ENCODE measurements around the gene F7. TPM values are rescaled to one million over a fixed set of nuclear protein-coding genes. Genes with fewer than 3 reads are reported as not detected.
"Not testable (repeated sequence)": the region's sequence is repeated elsewhere in the genome, so short reads cannot be mapped to it uniquely, and the experiment has no call there.

F7 gene
- total and polyA plus RNA-seq, 2 of the 4 experiments (the other 2 are of a cell fraction) = under 0.01 to 0.07 TPM

DNA sequence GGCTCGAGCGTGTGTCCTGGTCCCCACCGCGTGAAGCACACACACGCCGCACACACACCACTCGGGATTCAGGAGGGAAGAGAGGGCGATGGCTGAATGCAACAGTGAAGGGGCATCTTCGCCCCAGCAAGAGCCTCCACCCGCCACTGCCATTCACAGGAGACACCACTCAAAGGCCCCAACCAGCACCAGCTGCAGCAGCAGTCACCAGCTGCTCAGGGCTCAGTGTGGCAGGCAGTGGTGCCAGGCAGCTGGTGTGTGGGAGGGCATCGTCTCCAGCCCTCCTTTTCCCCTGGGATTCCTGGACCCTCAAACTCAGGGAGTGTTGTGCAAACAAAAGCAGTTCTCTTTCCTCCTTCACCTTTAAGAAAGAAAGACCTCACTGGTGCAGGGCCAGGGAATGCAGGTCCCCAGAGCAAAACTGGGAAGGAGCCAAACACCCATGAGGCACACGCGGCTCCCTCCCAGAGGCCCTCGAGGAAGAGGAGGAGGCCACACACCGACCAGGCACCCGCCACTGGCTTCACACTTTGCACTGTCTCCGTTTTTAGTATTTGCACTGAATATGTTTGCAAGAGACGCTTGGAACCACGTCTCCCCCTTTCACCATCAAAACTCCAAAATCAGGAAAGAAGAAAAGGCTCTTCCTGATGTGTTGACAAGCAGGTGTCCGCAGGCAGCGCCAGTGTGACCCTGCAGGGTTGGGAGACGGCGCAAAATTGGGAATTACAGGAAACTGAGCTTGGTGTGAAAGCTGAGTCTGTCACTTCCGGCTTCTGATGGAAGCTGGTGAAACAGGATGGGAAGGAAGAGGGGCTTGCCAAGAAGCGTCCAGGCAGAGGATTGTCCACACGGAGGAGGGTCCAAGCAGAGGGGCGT lies 26.4 kb upstream of the F7 start (continued):
- TF ChIP-seq CHD1 (IDR thresholded peaks at IDR 0.05; ENCODE audit: low read depth, low read length) = no peak
- no peak for TF ChIP-seq POLR2A (IDR thresholded peaks at IDR 0.05; ENCODE audit: low read depth, low read length)

DNA sequence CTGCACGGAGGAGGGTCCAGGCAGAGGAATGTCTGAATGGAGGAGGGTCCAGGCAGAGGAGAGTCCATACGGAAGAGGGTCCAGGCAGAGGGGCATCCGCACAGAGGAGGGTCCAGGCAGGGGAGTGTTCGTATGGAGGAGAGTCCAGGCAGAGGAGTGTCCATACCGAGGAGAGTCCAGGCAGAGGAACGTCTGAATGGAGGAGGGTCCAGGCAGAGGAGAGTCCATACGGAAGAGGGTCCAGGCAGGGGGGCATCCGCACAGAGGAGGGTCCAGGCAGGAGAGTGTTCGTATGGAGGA lies 25.9 kb upstream of the F7 start:
- dilution Hi-C loops (cut with HindIII; ENCODE audit: low sequenced_read_pairs, unreplicated experiment); H2BK5ac ChIP-seq (ENCODE audit: low read depth, low read length, poor library complexity, severe bottlenecking); ATAC-seq (ENCODE audit: low read depth); H2AK5ac ChIP-seq (ENCODE audit: low read depth, low read length); H3K79me1 ChIP-seq (ENCODE audit: low read depth in 1 of 2, low read length in 2 of 2); H3K27ac ChIP-seq (ENCODE audit: insufficient read depth, low read length); H4K20me1 ChIP-seq (ENCODE audit: insufficient read depth, low read length); H3K4ac ChIP-seq (ENCODE audit: low read depth, low read length); H2BK120ac ChIP-seq (ENCODE audit: low read depth, low read length); POLR2A ChIA-PET (ENCODE audit: unreplicated experiment); DNase-seq; intact Hi-C loops (cut with micrococcal nuclease); H3K9ac ChIP-seq (ENCODE audit: low read depth, low read length); H3K9me1 ChIP-seq (ENCODE audit: insufficient read depth, low read length); H2BK15ac ChIP-seq (ENCODE audit: low read depth, low read length); H4K8ac ChIP-seq (ENCODE audit: low read depth in 2 of 2, low read length in 2 of 2); H2BK20ac ChIP-seq (ENCODE audit: low read depth, low read length); H2AK9ac ChIP-seq (replicated peaks; ENCODE audit: low read depth, low read length, poor library complexity); H3K4me1 ChIP-seq (ENCODE audit: control insufficient read depth, insufficient read depth, low read length); H4K91ac ChIP-seq (ENCODE audit: insufficient read depth, low read depth, low read length); H3K23ac ChIP-seq (ENCODE audit: low read depth, low read length); H4K5ac ChIP-seq (ENCODE audit: low read depth, low read length); H3K14ac ChIP-seq (replicated peaks; ENCODE audit: low read depth, low read length); H3K36me3 ChIP-seq (ENCODE audit: control insufficient read depth, insufficient read depth, low read length); CTCF ChIA-PET; H2AFZ ChIP-seq (replicated peaks; ENCODE audit: low read length, poor library complexity); BruUV-seq (replicated peaks); in situ Hi-C loops (cut with MboI; ENCODE audit: low sequenced_read_pairs); H3K4me3 ChIP-seq (ENCODE audit: insufficient read depth, low read depth, low read length); H3K9me3 ChIP-seq (ENCODE audit: control insufficient read depth, insufficient read depth, low read length); H3K56ac ChIP-seq (ENCODE audit: extremely low read depth, insufficient read depth, low read length); H3K18ac ChIP-seq (ENCODE audit: low read depth, low read length); H3K4me2 ChIP-seq (ENCODE audit: low read depth, low read length): not testable (repeated sequence)
- peaks cover 33% of the 10 kb centered on the region for H3K27me3 ChIP-seq (ENCODE audit: control insufficient read depth, insufficient read depth, low read length)
- 83% methylated on average over 1 of the region's 9 CpGs; no CpG with 5 or more reads in 1 of the 2 experiments for WGBS, 2 experiments (ENCODE audit: extremely low coverage in 2 of 2, insufficient read length in 1 of 2)
